ENCODE data around the gene ADAM23. TPM values are rescaled to one million over a fixed set of nuclear protein-coding genes. Genes with fewer than 3 reads are reported as not detected.

ADAM23 gene
- total RNA-seq, 4 donors from 2014 or later = 0.24 to 1.8 (median 0.52) TPM

DNA sequence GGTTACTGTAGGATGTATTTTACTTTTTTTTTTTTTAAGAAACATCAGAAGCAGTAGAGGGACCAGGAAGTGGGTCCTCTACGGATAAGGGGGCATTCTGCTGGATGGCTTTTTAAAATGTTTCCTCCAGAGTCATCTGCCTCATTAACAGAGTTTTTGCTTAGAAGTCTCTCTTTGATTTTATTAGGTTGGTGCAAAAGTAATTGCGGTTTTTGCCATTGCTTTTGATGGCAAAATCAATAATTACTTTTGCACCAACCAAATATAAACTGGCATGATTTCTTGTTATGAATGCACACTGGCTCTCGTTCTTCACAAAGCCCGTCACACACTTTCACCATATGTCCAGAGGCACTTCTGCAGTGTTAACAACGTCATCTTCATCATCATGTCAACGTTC lies 130.5 kb downstream of the ADAM23 start:
- DNase-seq (ENCODE audit: low spot score in 2 of 2) = no peak
- H3K27ac ChIP-seq = no peak overlapping the region
- H3K4me3 ChIP-seq = no peak overlapping the region
- H3K9me3 ChIP-seq = no peaks in the 10 kb centered on the region
- H3K36me3 ChIP-seq = no peaks in the 10 kb centered on the region
- no peak for TF ChIP-seq POLR2AphosphoS5 (IDR thresholded peaks at IDR 0.05)
- no peak for TF ChIP-seq EP300 (IDR thresholded peaks at IDR 0.05)
- TF ChIP-seq POLR2A (IDR thresholded peaks at IDR 0.05) = no peak
- TF ChIP-seq, protein P1, sequence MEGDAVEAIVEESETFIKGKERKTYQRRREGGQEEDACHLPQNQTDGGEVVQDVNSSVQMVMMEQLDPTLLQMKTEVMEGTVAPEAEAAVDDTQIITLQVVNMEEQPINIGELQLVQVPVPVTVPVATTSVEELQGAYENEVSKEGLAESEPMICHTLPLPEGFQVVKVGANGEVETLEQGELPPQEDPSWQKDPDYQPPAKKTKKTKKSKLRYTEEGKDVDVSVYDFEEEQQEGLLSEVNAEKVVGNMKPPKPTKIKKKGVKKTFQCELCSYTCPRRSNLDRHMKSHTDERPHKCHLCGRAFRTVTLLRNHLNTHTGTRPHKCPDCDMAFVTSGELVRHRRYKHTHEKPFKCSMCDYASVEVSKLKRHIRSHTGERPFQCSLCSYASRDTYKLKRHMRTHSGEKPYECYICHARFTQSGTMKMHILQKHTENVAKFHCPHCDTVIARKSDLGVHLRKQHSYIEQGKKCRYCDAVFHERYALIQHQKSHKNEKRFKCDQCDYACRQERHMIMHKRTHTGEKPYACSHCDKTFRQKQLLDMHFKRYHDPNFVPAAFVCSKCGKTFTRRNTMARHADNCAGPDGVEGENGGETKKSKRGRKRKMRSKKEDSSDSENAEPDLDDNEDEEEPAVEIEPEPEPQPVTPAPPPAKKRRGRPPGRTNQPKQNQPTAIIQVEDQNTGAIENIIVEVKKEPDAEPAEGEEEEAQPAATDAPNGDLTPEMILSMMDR (IDR thresholded peaks at IDR 0.05) = no peak
- WGBS = 68% methylated on average over 6 of the region's 6 CpGs
- no peaks in the 10 kb centered on the region for H3K27me3 ChIP-seq
- no peaks in the 10 kb centered on the region for H3K4me1 ChIP-seq

DNA sequence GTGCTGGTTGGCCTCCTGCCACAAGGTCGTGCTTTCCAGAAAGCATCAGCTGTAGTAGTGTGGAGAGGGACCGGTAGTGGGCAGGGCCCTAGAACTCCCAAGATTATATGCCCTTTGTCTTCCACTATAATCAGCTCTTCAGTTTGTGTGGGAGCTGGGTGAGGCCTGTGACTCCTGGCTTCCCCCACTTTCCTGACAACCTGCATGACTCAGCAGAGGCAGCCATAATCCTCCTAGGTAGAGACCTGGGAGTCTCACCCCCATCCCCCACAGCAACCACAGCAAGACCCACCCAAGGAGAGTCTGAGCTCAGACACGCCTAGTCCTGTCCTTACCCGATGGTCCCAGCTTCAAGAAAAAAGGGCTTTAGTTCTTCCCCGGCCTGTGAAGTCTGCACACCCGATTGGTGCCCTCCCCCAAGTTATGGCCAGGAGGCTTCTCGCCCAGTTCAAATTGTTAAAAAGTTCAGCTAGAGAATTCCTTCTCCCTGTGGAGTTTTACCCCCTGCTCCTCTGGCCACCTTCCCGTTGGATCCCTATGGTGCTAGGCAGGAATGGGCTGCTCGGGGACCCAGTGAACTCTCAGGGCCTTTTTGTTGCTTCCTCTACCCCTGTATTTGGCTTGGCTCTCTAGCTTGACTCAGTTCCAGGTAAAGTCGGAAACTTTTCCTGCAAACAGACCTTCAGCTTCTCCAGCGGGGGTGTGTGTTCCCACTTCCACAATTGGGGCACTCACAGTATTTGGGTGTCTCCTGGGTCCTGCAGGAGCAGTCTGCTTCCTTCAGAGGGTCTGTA lies 141.2 kb downstream of the ADAM23 start:
- no peak for TF ChIP-seq EP300 (IDR thresholded peaks at IDR 0.05)
- TF ChIP-seq, protein P1 (IDR thresholded peaks at IDR 0.05) = no peak
- no peak for TF ChIP-seq POLR2AphosphoS5 (IDR thresholded peaks at IDR 0.05)
- no peak for TF ChIP-seq POLR2A (IDR thresholded peaks at IDR 0.05)
- Histone ChIP-seq H3K4me1 (no peaks in the 10 kb centered on the region), H3K27ac (no peak overlapping the region), H3K36me3 (no peaks in the 10 kb centered on the region), H3K27me3 (no peaks in the 10 kb centered on the region), H3K4me3 (no peak overlapping the region), H3K9me3 (no peaks in the 10 kb centered on the region)
- no peak for DNase-seq (ENCODE audit: low spot score in 2 of 2)
- 70% methylated on average over 11 of the region's 11 CpGs for WGBS

DNA sequence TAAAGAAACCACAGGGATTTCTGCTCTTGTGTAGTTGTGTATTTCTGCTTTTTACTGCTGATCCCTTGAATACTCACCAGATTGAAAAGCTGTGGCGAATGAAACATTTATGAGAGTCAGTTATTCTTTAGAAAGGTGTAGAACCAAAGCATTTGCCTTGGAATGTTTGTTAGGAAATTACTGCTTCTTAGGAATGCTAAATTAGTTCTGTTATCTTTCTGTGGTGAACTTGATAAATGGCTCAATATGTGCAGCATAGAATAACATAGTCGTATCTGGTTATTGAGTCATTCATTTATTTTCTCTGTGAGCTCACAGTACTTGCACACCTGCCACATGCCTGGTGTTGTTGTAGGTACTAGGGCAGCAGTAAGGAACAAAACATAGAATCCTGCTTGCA lies 142.0 kb downstream of the ADAM23 start:
- Histone ChIP-seq H3K27me3 (no peaks in the 10 kb centered on the region), H3K9me3 (no peaks in the 10 kb centered on the region), H3K36me3 (no peaks in the 10 kb centered on the region), H3K27ac (no peak overlapping the region), H3K4me1 (no peaks in the 10 kb centered on the region), H3K4me3 (no peak overlapping the region)
- no peak for TF ChIP-seq EP300 (IDR thresholded peaks at IDR 0.05)
- no peak for TF ChIP-seq POLR2A (IDR thresholded peaks at IDR 0.05)
- TF ChIP-seq, protein P1 (IDR thresholded peaks at IDR 0.05) = no peak
- TF ChIP-seq POLR2AphosphoS5 (IDR thresholded peaks at IDR 0.05) = no peak
- WGBS = 80% methylated on average over 2 of the region's 2 CpGs
- no peak for DNase-seq (ENCODE audit: low spot score in 2 of 2)

DNA sequence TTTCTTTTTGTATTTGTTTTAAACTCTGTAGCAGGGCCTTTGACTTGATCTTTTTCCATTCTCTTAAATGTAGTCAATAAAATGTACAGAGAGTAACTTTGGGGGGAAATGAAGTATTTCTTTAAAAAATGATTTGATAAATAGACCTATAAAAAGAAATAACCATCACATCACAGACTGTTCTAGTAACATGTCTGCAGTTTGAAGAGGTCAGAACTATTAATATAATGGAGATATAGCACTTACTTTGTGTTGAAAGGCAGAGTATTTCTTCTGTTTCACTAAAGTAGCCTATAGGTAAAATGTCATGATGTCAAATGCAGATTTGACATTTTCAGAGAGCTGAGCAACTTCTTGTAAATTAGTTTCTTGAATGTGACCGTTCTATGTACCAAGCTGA lies 143.3 kb downstream of the ADAM23 start:
- Histone ChIP-seq H3K9me3 (no peaks in the 10 kb centered on the region), H3K4me3 (no peak overlapping the region), H3K27ac (no peak overlapping the region), H3K4me1 (no peaks in the 10 kb centered on the region), H3K27me3 (no peaks in the 10 kb centered on the region), H3K36me3 (no peaks in the 10 kb centered on the region)
- no peak for DNase-seq (ENCODE audit: low spot score in 2 of 2)
- 69% methylated on average over 1 of the region's 1 CpG for WGBS
- TF ChIP-seq, protein P1 (IDR thresholded peaks at IDR 0.05) = no peak
- TF ChIP-seq POLR2AphosphoS5 (IDR thresholded peaks at IDR 0.05) = no peak
- no peak for TF ChIP-seq EP300 (IDR thresholded peaks at IDR 0.05)
- TF ChIP-seq POLR2A (IDR thresholded peaks at IDR 0.05) = no peak

DNA sequence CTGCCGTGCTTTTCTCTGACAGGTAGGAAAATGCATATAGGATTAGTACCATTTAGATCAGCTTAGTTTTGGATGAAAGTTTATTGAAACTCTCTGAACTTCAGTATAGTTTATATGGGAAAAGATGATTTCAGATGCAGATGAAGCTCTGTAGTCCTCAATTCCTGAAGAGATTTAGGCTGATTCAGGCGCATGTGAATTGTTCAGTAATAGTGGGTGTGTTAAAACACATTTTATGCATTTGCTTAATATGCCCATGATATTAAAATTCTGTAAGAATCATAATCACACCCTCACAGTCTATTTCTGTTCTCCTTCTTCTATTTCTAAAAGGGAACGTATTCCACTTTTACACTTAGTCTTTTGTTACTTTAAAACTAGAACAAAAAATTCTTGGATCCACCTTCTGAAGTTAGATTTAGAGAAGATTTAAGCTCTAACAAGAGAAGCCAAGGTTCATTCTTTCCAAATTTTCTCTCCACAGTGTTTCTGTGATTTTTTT lies 154.4 kb downstream of the ADAM23 start:
- WGBS = 93% methylated on average over 3 of the region's 3 CpGs
- Histone ChIP-seq H3K4me3 (no peak overlapping the region), H3K27ac (no peak overlapping the region), H3K9me3 (no peaks in the 10 kb centered on the region), H3K4me1 (no peaks in the 10 kb centered on the region), H3K27me3 (no peaks in the 10 kb centered on the region), H3K36me3 (no peaks in the 10 kb centered on the region)
- TF ChIP-seq POLR2AphosphoS5 (IDR thresholded peaks at IDR 0.05) (no peak), EP300 (IDR thresholded peaks at IDR 0.05) (no peak), POLR2A (IDR thresholded peaks at IDR 0.05) (no peak)
- TF ChIP-seq, protein P1 (IDR thresholded peaks at IDR 0.05) = no peak
- no peak for DNase-seq (ENCODE audit: low spot score in 2 of 2)
